ENCODE results near the gene ZNF32. TPM values are rescaled to one million over a fixed set of nuclear protein-coding genes. Genes with fewer than 3 reads are reported as not detected.
"Not testable (repeated sequence)": the region's sequence is repeated elsewhere in the genome, so short reads cannot be mapped to it uniquely, and the experiment has no call there.

The ZNF32 gene
- total RNA-seq, 2 experiments from 2014 or later: not detected

DNA sequence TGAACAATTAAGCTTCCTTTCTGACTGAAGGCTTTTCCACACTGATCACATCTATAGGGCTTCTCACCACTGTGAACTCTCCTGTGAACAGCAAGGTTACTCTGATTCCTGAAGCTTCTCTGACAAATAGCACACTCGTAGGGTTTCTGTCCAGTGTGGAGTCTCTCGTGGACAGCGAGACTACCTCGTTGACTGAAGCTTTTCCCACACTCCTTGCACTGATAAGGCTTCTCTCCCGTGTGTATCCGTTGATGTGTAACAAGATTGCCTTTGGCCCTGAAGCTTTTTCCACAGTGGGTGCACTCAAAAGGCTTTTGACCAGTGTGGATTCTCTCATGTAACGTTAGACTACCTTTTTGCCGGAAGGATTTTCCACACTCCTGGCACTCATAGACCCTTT, 4.4 kb downstream of the ZNF32 start:
- no peaks in the 10 kb centered on the region for H4K20me1 ChIP-seq (ENCODE audit: insufficient read depth, low read length)
- no TSS peak for BruUV-seq (replicated peaks)
- no peaks in the 10 kb centered on the region for H3K36me3 ChIP-seq (ENCODE audit: insufficient read depth, low read length)
- CTCF ChIA-PET (ENCODE audit: unreplicated experiment): no interaction called here
- no peak overlapping the region for H3K27ac ChIP-seq (ENCODE audit: low read depth, low read length, poor library complexity, severe bottlenecking)
- no peaks in the 10 kb centered on the region for H3K9me3 ChIP-seq (ENCODE audit: low read length)
- H3K79me2 ChIP-seq (ENCODE audit: insufficient read depth, low read depth, low read length): no peaks in the 10 kb centered on the region
- POLR2A ChIA-PET: no interaction called here
- no peaks in the 10 kb centered on the region for H3K4me1 ChIP-seq (ENCODE audit: insufficient read depth, low read length, poor library complexity, severe bottlenecking)
- DNase-seq (ENCODE audit: low spot score): no peak
- intact Hi-C loops (cut with micrococcal nuclease; ENCODE audit: unreplicated experiment): no loop called here
- no peaks in the 10 kb centered on the region for H3K9me2 ChIP-seq (ENCODE audit: insufficient read depth, low read length)
- H3K4me3 ChIP-seq (ENCODE audit: low read depth, low read length, poor library complexity, severe bottlenecking): no peak overlapping the region
- TF ChIP-seq, protein P1, sequence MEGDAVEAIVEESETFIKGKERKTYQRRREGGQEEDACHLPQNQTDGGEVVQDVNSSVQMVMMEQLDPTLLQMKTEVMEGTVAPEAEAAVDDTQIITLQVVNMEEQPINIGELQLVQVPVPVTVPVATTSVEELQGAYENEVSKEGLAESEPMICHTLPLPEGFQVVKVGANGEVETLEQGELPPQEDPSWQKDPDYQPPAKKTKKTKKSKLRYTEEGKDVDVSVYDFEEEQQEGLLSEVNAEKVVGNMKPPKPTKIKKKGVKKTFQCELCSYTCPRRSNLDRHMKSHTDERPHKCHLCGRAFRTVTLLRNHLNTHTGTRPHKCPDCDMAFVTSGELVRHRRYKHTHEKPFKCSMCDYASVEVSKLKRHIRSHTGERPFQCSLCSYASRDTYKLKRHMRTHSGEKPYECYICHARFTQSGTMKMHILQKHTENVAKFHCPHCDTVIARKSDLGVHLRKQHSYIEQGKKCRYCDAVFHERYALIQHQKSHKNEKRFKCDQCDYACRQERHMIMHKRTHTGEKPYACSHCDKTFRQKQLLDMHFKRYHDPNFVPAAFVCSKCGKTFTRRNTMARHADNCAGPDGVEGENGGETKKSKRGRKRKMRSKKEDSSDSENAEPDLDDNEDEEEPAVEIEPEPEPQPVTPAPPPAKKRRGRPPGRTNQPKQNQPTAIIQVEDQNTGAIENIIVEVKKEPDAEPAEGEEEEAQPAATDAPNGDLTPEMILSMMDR (conservative IDR thresholded peaks at IDR 0.05; ENCODE audit: low read length): no peak
- no peak for TF ChIP-seq EZH2phosphoT487 (IDR thresholded peaks at IDR 0.05; ENCODE audit: borderline replicate concordance, low read depth, low read length)
- no peak overlapping the region for H3K4me2 ChIP-seq (ENCODE audit: low read length)
- H2AFZ ChIP-seq (ENCODE audit: low read length): no peak overlapping the region

DNA sequence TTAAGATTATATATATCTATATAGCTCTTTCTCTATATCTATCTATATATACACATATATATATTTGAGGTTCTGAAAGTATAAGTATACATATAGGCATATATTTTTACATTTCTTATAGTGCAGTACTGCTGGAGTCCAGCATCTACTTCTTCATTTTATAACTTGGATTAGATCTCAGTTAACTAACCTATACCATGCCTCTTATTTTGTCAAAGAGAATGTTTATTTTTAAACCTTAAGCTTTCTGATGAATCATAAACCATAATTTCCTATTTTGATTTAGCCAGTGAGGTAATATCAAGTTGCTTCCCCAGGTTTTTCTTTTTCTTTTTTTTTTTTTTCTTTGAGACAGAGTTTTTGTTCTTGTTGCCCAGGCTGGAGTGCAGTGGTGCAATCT, 8.1 kb downstream of the ZNF32 start:
- H3K79me2 ChIP-seq (ENCODE audit: insufficient read depth, low read depth, low read length): no peaks in the 10 kb centered on the region
- DNase-seq (ENCODE audit: low spot score): no peak
- H3K4me3 ChIP-seq (ENCODE audit: low read depth, low read length, poor library complexity, severe bottlenecking): no peak overlapping the region
- POLR2A ChIA-PET: interaction anchor here (1.1 kb wide), 1 partner anchor 13 kb away, joined by 6 read pairs; no protein-coding TSS in a partner anchor
- no peak overlapping the region for H3K27ac ChIP-seq (ENCODE audit: low read depth, low read length, poor library complexity, severe bottlenecking)
- H3K36me3 ChIP-seq (ENCODE audit: insufficient read depth, low read length): no peaks in the 10 kb centered on the region
- CTCF ChIA-PET (ENCODE audit: unreplicated experiment): no interaction called here
- H3K9me2 ChIP-seq (ENCODE audit: insufficient read depth, low read length): no peaks in the 10 kb centered on the region
- H3K9me3 ChIP-seq (ENCODE audit: low read length): no peaks in the 10 kb centered on the region
- intact Hi-C loops (cut with micrococcal nuclease; ENCODE audit: unreplicated experiment): no loop called here
- no peak overlapping the region for H2AFZ ChIP-seq (ENCODE audit: low read length)
- no TSS peak for BruUV-seq (replicated peaks)
- TF ChIP-seq, protein P1 (conservative IDR thresholded peaks at IDR 0.05; ENCODE audit: low read length): no peak
- no peak for TF ChIP-seq EZH2phosphoT487 (IDR thresholded peaks at IDR 0.05; ENCODE audit: borderline replicate concordance, low read depth, low read length)
- H3K4me2 ChIP-seq (ENCODE audit: low read length): no peak overlapping the region
- H4K20me1 ChIP-seq (ENCODE audit: insufficient read depth, low read length): no peaks in the 10 kb centered on the region
- no peaks in the 10 kb centered on the region for H3K4me1 ChIP-seq (ENCODE audit: insufficient read depth, low read length, poor library complexity, severe bottlenecking)

DNA sequence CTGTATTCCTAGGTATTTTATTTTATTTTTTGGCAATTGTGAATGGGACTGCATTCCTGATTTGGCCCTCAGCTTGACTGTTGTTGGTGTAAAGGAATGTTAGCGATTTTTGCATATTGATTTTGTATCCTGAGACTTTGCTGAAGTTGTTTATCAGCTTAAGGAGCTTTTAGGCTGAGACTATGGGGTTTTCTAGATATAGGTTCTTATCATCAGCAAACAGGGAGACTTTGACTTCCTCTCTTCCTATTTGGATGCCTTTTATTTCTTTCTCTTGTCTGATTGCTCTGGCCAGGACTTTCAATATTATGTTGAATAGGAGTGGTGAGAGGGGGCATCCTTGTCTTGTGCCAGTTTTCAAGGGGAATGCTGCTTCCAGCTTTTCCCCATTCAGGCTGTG, 12.9 kb downstream of the ZNF32 start:
- H3K9me2 ChIP-seq (ENCODE audit: insufficient read depth, low read length); H3K79me2 ChIP-seq (ENCODE audit: insufficient read depth, low read depth, low read length); H2AFZ ChIP-seq (ENCODE audit: low read length); DNase-seq (ENCODE audit: low spot score); H3K27ac ChIP-seq (ENCODE audit: low read depth, low read length, poor library complexity, severe bottlenecking); CTCF ChIA-PET (ENCODE audit: unreplicated experiment); POLR2A ChIA-PET; intact Hi-C loops (cut with micrococcal nuclease; ENCODE audit: unreplicated experiment); H3K36me3 ChIP-seq (ENCODE audit: insufficient read depth, low read length); H3K9me3 ChIP-seq (ENCODE audit: low read length); H4K20me1 ChIP-seq (ENCODE audit: insufficient read depth, low read length); H3K4me1 ChIP-seq (ENCODE audit: insufficient read depth, low read length, poor library complexity, severe bottlenecking); BruUV-seq (replicated peaks); H3K4me3 ChIP-seq (ENCODE audit: low read depth, low read length, poor library complexity, severe bottlenecking); H3K4me2 ChIP-seq (ENCODE audit: low read length): not testable (repeated sequence)

All from OCI-LY7 (cell line).